HCT116 (cell line): ENCODE data around the gene CDKN1A.

Experiments
- EZH2 ChIP-seq: fragments of 200-600 bp; sonication (generic); IDR thresholded peaks from 2 replicates; pipeline ENCODE4 v1.6.1; 2017; ENCODE audit warnings: antibody characterized with exemption, mixed run types
- POLR2A ChIP-seq: IDR thresholded peaks from 2 replicates; pipeline ENCODE4 v1.7.0; 2011; ENCODE audit warnings: borderline replicate concordance; ENCODE audit not compliant: insufficient read depth, insufficient read length; ENCODE audit errors: extremely low read depth
- YY1 ChIP-seq: IDR thresholded peaks from 2 replicates; pipeline ENCODE4 v1.6.1; 2011; ENCODE audit warnings: low read length, low read depth, moderate library complexity, mild to moderate bottlenecking; ENCODE audit not compliant: insufficient replicate concordance; ENCODE audit errors: extremely low read depth
- TF ChIP-seq, protein P1 (sequence below), 3 experiments: fragments of 200-600 bp in 1 of 3; sonication (generic) in 1 of 3; IDR thresholded peaks in 2 of 3; conservative IDR thresholded peaks in 1 of 3; 2 replicates each; pipeline ENCODE4 v1.5.1; 2012 to 2017; ENCODE audit warnings: low read depth in 2 of 3, low read length in 2 of 3, antibody characterized with exemption in 1 of 3, borderline replicate concordance in 1 of 3, control low read depth in 1 of 3, mild to moderate bottlenecking in 1 of 3, mixed read lengths in 1 of 3, mixed run types in 1 of 3, moderate library complexity in 1 of 3; ENCODE audit not compliant: insufficient read depth in 1 of 3

DNA sequence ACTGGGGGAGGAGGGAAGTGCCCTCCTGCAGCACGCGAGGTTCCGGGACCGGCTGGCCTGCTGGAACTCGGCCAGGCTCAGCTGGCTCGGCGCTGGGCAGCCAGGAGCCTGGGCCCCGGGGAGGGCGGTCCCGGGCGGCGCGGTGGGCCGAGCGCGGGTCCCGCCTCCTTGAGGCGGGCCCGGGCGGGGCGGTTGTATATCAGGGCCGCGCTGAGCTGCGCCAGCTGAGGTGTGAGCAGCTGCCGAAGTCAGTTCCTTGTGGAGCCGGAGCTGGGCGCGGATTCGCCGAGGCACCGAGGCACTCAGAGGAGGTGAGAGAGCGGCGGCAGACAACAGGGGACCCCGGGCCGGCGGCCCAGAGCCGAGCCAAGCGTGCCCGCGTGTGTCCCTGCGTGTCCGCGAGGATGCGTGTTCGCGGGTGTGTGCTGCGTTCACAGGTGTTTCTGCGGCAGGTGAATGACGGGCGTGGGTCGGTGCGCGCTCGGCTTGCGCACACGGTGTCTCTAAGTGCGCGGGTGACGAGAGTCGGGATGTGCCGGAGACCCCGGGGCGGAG is at the start of gene CDKN1A:
- TF ChIP-seq POLR2A (peak; percentile 98), YY1 (no peak), EZH2 (no peak)
- TF ChIP-seq, protein P1, sequence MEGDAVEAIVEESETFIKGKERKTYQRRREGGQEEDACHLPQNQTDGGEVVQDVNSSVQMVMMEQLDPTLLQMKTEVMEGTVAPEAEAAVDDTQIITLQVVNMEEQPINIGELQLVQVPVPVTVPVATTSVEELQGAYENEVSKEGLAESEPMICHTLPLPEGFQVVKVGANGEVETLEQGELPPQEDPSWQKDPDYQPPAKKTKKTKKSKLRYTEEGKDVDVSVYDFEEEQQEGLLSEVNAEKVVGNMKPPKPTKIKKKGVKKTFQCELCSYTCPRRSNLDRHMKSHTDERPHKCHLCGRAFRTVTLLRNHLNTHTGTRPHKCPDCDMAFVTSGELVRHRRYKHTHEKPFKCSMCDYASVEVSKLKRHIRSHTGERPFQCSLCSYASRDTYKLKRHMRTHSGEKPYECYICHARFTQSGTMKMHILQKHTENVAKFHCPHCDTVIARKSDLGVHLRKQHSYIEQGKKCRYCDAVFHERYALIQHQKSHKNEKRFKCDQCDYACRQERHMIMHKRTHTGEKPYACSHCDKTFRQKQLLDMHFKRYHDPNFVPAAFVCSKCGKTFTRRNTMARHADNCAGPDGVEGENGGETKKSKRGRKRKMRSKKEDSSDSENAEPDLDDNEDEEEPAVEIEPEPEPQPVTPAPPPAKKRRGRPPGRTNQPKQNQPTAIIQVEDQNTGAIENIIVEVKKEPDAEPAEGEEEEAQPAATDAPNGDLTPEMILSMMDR (IDR thresholded peaks at IDR 0.05 in 2 of 3, conservative IDR thresholded peaks at IDR 0.05 in 1 of 3; ENCODE audit: borderline replicate concordance in 1 of 3, insufficient read depth in 1 of 3, low read depth in 2 of 3, low read length in 2 of 3), result no peak
